ENCODE results near the gene UST.

Gene UST

GRCh38 chr6:149049230-149049629 is 302.4 kb downstream of the UST start:
- no peak for DNase-seq

- no peak for DNase-seq
Observed at GRCh38 chr6:149050160-149050559, 303.3 kb downstream of the UST start.

DNA sequence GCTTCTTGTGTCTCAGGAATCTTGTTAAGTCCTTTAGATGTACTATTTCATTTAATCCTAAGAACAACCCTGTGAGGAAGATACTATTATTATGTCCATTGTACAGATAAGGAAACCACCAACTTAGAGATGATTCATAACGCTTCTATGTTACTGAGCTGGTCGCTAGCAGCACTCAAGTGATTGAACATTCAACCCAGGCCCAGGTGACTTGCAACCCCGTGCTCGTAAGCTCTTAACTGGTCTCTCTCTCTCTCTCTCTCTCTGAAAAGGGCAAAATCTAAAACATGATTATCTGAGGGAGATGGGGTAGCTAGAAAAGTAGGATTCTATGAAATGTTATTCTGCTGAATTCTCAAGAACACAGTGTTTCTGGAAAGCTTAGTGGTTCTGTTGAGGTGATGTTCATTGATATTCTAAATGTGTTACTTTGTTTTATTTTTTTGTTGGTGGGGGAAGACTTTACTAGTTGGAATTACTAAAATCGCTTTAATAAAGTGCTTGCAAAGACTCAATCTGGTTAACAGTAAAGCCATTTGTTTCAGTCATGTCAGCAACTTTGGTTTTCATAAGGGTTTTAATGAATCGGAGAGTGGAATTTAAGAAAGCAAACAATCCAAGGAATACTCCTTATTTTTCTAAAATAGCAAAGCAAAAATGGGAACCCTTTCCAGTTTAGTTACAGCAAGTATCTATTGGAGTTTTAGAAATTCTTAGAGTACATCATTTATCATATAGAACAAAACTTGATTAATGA is 305.7 kb downstream of the UST start:
- no peak for DNase-seq

- peak; percentile 73 for DNase-seq
Observed at GRCh38 chr6:149053848-149054558, 307.2 kb downstream of the UST start.

GRCh38 chr6:149054559-149055194 is 307.8 kb downstream of the UST start:
- no peak for DNase-seq

- DNase-seq, result no peak
Observed at GRCh38 chr6:149055195-149055899, 308.5 kb downstream of the UST start.

GRCh38 chr6:149056777-149057463 is 310.1 kb downstream of the UST start:
- no peak for DNase-seq

- no peak for DNase-seq
Observed at GRCh38 chr6:149057464-149057840, 310.6 kb downstream of the UST start.

- DNase-seq, result no peak
Observed at GRCh38 chr6:149059557-149059956, 312.7 kb downstream of the UST start.

- no peak for DNase-seq
Observed at GRCh38 chr6:149060300-149060984, 313.6 kb downstream of the UST start.

DNA sequence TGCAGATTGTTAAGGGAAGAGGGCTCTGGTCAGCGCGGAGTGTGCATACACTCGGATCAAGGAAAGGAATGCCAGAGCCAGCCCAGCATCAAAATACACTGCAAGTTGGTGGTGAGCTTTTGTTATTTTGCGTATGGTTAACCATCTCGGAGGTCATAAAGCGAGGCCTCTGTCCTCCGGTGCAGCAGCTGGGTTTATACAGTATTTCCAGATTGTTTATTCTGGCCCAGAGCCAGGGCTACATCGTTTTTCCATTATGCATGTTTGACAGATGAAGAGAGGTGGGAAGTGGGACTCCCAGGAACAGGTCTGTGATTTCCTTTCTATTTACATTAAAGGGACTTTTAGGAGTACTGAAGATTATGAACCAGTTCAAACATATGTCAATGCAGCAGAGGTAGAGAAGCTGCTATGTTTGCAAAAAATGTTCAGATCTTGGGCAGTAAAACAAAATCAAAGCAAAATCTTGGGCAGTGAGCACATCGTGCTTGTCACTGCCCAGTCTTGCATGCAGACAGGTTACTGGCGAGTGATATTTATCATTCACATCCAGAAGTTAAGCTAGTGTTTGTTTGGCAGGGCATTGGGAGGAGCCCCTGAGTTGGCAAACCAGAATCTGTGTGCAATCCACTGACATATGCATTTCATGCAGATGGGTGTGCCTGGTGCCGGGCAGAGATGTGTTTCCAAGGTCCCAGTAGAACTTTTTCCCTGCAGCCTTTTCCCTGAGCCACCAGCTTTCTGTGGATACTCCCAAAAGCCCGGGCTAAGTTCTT is 314.3 kb downstream of the UST start:
- peak; percentile 77 for DNase-seq

- no peak for DNase-seq
Observed at GRCh38 chr6:149061930-149062329, 315.1 kb downstream of the UST start.

GRCh38 chr6:149062653-149063348 is 316.0 kb downstream of the UST start:
- DNase-seq, result no peak

GRCh38 chr6:149063468-149063867 is 316.6 kb downstream of the UST start:
- no peak for DNase-seq

DNA sequence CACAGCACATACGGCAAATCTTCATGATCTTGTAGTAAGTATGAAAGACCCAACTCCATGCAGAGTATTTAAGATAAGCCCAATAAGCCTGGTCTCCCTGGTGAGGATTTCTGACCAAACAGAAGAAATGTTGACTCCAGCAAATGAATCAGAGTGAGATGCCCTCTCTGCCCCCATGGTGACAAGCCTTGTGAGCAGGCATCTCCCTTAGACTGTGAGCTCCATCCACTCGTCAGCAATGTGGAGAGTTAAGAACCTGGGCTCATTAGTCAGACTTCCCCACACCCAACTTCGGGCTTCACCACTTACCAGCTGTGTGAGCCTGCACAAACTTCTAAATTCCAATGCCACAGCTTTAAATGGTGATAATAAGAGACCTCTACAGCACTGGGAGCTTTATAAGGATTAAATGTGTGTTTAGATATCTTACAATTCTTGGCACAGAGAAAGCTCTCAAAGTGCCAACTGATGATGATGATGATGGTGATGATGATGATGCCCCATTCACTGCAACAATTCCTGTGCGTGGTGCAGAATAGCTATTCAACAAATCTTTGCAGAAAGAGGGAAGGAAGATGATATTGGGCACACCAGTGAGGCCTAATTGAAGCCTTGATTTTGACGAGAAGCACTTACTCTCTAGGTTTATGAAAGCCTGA is 317.3 kb downstream of the UST start:
- DNase-seq, result no peak

GRCh38 chr6:149064660-149065015 is 317.8 kb downstream of the UST start:
- no peak for DNase-seq

DNA sequence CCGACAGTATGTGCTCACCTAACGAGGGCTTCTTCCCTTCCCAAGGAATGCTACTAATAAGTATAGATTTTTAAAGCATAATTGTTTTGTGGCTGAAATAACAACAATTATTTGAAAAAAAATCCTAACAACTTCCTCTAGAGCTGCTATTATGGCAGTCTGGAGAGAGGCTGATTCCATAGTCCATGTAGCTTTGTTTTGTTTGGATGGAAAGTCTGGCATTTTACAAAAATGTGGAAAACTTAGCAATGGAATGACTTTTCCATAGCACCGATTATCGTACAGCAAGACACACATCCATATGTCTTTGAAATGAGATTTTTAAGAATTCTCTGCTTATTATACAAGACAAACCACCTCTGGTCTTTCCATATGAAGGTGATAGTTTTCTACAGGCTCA is 318.3 kb downstream of the UST start:
- no peak for DNase-seq

DNA sequence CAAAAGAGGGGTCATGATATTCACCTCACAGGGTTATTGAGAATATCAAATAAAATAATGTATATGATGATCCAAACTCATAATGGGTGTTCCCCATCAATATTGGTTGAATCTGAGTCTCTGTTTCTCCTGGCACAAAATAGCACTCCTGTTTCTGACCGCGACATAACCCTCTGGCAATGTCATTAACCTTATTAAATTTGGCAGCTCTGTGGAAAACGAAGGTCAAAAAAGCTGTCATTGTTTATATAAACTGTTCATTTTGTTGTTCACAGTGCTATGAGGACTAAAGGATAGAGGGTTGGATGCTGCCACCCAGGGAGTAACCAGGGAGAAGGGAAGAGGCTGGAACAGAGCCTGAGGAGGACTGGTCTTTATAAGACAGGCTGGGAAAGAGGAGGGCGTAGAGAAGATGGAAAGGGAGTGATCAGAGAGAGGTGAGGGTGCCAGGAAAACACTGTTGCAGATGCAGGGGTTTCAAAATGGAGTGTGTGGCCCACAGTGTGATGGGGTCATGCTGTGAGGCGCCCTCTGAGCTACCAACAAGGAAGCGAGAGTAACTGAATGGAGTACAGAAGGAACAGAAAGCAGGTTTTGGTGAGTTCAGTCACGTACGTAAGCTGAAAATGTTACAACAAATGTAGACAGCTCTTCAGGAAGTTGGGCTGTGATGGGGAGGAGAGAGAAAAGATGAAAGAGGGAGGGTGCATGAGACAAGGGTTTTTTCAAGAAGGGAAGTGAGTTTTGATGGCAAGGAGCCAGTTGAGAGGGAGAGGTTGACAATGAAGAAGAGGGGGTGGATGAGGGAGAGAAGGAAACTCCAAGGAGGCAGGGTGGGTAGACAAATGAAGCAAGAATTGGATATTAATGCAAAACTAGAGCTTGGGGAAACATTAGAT is 319.1 kb downstream of the UST start:
- DNase-seq, result no peak

- no peak for DNase-seq
Observed at GRCh38 chr6:149071997-149072396, 325.2 kb downstream of the UST start.
